HG03135 (cell line): Measurements from ENCODE around the gene MTF1.
"Not testable (repeated sequence)": the region's sequence is repeated elsewhere in the genome, so short reads cannot be mapped to it uniquely, and the experiment has no call there.

ENCODE experiments used
- ATAC-seq: cut with Tn5 transposase; IDR thresholded peaks from one replicate; pipeline ENCODE4 v1.9.1; 2021; ENCODE audit warnings: mild to moderate bottlenecking, moderate library complexity; ENCODE audit not compliant: unreplicated experiment

MTF1 gene

DNA sequence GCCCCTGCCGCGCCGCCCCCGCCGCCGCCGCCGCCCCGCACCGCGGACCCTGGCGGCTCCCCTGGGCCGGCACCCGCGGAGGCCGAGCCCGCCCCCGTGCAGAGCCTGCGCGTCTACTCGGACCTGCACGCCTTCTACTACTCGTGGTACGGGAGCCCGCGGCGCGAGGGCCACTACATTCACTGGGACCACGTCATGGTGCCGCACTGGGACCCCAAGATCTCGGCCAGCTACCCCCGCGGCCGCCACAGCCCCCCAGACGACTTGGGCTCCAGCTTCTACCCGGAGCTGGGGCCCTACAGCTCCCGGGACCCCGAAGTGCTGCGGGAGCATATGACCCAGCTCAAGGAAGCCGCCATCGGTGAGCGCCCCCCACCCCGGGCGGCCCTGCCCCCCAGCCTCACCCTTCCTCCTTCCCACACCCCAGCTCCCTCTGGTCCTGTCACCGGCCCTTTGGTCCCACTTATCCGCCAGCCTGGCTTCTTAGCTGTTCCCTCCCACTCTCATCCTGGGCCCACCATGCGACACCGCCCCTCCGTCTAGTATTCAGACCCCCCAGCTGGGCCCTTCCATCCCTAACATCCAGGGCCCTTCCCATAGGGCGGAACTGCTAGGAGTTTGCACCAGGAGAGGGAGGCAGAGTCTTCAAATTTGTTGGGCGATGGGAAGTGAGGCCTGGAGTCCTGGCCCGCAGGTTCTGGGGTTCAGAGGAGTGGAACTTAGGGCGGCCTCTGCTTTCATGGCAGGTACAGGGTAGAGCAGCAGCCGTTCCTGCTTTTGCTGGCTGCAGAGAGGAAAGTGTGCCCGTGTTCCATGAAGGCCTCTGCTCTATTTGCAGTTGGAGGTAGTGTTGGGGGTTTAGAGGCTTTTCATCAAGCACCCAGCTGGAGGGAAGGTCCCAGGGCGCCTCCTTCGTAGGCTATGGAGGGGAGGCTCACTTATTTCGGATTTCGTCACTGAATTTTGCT is 64.7 kb downstream of the MTF1 start:
- no peak for ATAC-seq

DNA sequence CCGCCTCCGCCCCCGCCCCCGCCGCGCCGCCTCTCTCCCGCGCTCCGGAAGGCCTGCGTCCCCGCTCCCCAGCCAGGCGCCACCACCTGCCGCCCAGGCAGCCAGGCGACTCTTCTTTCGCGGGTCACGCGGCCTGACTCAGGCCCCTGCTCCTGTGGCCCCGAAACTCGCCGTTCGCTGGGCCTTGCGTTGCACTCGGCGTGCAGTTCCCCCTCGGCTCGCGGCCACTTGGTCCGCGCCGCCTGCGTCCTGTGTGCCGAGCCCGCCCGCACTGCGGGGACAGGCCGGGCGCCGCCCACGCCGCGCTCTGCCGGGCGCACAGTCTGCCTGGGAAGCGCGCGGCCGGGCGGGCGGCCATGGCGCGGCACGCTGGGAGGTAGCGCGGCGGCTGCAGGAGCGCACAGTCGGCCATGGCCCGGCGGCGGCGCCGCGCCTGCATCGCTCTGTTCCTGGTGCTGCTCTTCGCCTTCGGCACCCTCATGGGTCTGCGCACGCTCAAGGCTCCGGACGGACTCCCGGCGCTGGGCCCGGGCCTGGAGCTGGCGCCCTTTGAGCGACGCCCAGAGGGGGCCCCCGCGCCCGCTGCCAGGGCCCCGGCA is 65.5 kb downstream of the MTF1 start, which contains the start of gene MANEAL:
TSS of gene MANEAL (plus strand) at position 75 of the 599 bp plus-strand sequence. CDS start at position 411, 336 bp downstream.
- ATAC-seq = no peak

DNA sequence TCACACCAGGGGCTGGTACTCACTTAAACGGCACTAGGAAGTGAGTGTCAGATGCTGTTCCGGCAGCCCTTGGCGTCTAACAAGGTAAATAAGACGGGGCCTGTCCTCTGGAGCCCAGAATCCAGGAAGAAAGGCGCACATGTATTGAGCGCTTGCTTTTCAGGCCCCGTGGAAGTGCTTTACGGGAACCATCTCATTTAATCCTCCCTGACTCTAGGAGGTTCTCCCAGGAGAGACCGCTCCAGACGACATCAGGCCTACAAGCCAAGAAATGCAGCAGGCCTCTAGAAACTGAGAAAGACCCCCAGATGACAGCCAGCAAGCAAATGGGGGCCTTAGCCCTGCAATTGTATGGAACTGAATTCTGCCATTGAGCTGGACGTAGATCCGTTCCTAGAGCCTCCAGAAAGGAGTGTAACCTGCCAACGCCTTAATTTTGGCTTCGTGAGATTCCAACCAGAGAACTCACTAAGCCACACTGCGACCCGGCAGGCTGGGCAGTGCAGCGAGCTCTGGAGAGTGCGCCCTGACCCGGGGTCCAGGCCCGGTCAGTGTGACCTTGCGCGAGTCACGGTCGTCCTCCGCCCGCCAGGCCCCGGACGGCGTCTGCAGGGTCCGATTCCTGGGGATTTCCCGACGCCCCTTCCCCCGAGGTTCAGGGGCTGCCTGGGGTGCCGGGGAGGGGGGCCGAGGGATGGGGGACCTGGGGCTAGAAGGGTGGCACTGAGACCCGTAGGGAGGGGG is 66.3 kb downstream of the MTF1 start:
- no peak for ATAC-seq

DNA sequence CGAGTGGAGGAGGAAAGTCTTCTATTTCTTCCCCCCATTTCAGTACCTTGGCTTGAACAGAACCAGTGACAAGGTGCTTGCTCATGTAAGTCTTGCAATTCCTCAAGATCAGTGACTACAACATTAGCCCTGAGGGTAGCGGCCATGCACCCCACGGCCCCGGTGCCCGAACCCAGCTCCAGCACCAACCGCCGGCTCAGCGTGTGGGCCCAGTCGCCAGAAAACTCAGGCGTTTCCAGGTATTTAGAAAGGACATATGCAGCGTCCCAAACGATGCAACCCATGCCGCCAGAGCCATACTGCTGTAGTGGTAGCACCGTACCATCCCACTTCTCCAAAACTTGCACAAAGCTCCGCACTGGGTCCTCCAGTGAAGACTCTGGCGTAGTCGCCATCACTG is 76.9 kb downstream of the MTF1 start:
- ATAC-seq = no peak

DNA sequence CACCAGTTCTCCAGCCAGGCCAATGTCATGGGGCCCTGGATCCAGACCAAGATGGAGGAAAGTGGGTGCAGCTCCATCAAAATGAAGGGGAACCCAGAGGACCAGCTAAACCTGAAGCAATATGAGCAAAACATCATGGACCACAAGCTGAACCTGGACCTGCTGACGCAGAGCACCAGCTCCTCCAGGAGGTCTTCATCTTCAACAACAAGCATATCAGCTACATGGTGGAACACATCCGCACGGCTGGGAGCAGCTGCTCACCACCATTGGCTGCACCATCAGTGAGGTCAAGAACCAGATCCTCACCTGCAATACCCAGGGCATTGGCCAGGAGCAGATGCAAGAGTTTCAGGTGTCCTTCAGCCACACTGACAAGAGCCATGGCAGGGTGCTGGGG is 80.7 kb downstream of the MTF1 start:
- no peak for ATAC-seq

DNA sequence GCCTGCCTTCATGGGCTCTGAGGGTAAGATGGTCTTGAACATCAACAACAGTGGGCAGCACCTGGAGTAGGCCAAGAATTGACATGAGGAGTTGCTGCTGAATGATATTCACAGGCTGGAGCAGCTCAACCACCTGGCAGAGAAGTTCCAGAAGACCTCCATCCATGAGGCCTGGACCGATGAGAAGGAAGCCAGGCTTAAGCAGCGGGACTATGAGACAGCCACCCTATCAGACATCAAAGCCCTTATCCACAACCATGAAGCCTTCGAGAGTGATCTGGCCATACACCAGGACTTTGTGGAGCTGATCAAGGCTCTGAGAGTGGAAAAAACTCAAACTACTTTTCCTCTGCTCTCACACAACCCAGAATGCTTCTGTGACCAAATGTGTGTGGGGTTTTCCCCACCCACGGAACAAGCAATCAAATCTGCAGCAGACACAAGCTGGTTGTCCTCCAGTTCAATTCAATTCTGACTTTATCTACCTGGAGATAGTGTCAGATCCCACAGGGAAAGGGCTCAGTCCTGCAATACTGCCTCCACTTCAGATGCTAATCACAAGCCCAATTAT is 82.4 kb downstream of the MTF1 start:
- ATAC-seq = no peak

DNA sequence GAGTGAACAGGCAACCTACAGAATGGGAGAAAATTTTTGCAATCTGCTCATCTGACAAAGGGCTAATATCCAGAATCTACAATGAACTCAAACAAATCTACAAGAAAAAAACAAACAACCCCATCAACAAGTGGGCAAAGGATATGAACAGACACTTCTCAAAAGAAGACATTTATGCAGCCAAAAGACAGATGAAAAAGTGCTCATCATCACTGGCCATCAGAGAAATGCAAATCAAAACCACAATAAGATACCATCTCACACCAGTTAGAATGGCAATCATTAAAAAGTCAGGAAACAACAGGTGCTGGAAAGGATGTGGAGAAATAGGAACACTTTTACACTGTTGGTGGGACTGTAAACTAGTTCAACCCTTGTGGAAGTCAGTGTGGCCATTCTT is 88.0 kb downstream of the MTF1 start:
- not testable (repeated sequence) for ATAC-seq

DNA sequence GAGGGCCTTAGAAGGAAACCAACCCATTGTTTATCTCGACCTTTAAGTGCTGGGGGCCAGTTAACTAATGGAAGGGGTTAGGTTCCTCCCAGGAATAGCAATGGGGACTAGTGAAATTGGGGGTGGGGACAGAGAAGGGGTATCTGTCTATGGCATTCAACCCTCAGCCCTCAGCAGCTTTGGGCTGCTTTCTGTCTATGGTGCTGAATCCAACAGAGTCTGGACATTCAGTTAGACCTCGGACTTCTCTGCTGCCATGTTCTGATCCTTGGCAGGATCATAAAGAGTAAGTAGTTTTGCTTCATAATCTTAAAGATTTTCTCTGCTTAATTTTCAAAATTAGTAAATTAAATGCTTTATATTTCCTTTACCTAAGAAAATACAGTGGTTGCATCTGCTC is 91.9 kb downstream of the MTF1 start:
- ATAC-seq = no peak

DNA sequence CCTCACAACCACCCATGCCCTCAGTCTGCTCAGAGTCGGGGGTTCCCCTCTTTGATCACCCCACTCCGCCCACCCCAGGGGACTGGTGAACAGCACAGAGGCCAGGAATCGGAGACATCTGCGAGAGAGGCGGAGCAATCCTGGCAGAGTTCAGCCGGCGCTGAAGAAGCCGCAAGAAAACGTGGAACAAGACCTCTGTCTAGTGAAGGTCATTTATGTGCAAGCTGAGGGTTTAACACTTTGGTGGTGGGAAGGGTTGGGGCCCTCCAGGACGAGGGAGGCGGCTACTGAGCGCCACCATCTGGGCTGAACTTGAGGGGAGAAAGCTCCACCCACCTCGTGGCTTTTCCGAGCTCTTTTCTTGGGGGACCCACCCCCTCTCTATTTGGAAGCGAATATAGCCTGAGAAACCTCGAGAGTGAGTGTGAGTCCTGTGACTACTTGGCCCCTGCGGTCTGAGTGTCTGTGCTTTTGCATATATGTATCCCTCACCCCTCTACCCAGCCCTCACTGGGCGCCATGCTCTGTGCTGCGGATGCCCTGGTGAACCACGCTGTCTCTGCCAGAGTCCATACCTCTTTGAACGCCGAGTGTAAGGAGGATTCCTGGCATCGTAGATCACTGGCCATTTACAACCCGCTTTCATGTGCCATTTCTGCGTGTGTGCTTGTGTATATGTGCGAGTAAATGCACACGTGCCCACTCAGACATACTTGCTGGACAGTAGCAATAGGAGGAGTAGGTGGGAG is 93.3 kb downstream of the MTF1 start:
- ATAC-seq = no peak

DNA sequence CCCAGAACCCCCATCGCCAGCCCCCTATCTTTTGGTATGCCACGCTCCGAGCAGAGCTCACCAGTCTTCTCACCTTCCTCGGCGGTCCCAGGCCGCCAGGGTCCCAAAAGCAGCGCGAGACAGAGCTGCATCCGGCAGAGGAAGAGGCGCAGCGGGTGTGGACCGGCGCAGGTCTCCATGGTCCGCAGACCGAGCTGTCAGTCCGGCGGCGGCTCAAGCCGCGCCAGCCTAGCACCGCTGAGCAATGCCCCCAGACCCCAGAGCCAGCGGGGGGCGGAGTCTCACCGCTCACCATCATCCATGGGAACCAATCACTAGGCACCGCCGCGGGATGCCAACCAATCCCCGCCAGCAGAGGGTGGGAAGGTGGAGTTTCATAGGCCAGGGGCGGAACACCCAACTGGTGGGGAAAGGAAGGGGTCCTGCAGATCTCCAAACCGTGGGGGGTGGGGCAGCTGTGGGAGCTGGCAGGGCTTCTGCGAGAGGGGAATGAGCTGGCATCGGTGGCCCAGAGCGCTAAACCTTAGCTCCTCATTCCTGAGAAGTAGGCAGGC is 94.4 kb downstream of the MTF1 start, which contains the start of gene EPHA10:
TSS of gene EPHA10 (minus strand) at position 233 of the 554 bp plus-strand sequence. CDS start at position 179, 54 bp downstream.
- no peak for ATAC-seq

DNA sequence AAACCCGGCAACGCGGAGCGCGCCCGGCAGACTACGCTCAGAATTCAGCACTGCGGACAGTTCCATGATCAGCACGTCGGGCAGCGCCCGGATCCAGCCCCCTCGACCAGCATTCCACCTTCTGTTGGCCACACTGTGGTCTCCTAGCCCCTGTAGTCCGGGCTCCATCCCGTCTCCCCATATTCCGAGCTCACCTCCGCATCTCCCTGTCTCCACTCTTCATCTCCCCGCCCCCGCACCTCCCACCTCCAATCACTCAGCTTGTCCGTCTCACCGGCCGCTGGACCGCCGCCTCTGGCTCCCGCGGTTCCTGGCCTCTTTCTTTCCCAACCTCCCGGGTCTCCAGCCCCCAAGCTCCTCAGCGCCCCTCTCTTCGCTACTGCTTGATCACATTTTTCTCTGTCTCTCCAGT is 95.0 kb downstream of the MTF1 start:
- ATAC-seq = no peak

DNA sequence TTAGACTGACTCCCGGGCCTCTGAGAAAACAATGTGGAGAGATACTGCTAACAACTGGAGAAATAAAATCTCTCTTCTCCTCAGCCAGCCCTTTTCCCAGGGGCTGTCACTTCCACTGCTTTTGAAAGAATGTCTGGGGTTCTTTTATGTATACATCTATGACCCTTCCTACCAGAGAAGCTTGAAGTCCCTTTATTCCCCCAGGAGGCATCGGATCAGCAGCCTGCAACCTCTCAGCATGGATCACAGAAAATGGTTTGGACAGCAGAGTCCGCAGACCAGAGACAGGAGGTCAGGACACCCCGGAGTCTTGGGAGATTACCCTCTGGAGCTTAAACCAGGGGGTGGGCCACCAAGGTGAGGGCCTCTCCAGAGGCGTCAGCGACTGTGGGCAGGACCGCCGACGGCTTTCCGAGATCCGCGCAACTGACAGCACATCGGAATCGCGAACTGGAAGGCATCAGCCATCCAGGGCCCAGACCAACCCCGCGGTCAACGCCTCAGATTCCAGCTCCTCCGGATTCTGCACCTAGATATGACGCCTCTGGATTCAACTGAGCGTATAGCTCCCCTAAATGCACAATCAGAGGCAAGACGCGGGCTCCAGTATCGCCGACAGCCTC is 95.5 kb downstream of the MTF1 start:
- ATAC-seq = no peak

DNA sequence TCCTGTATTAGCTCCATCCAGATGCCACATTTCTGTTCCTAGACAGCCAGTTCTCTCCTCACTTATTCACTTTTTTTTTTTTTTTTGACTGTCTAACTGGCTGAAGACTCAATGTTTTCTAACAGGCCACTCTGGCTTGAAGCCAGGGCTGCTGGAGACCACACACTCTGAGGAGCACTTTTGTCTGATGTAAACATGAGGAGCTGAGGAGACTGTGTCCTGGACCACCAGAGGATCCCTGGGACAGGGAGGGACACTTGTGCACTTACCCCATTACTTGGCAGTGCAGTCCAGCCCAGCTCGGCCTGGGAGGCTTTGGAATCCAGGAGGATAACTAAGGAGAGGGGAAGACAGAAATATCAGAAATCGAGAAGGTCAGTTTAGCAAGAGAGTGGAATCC is 96.9 kb downstream of the MTF1 start:
- ATAC-seq = no peak

DNA sequence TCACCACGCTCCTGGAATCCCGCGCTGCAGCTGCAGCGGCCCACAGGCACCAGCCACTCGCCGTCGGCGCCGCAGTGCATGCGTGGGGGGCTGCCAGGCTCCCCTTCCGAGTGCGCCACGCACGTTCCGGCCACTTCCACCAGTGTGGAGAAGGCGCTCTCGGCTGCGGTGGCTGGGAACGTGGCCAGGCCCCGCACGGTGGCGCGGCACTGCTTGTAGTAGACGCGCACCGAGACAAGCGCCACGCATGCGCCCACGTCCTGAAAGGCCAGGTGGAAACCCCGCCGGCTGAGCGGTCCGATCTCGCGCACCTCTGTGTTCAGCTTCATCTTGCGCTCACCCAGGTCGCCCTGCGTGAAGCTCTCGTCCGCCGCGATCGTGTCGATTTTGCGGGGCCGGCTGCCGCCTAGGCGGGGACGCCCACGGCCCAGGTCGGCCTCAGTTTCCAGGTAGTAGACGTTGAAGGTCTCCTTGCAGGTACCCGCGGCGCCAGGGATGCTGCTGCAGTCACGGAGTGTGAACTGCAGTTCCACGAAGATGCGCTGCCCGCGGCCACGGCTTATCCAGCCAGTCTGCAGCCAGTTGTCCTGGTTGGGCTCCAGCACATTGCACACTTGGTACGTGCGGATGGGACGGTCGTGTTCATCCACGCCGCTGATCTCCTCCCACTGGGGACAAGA is 97.8 kb downstream of the MTF1 start:
- no peak for ATAC-seq
